Measurements from ENCODE around the gene NEGR1.

NEGR1 gene

DNA sequence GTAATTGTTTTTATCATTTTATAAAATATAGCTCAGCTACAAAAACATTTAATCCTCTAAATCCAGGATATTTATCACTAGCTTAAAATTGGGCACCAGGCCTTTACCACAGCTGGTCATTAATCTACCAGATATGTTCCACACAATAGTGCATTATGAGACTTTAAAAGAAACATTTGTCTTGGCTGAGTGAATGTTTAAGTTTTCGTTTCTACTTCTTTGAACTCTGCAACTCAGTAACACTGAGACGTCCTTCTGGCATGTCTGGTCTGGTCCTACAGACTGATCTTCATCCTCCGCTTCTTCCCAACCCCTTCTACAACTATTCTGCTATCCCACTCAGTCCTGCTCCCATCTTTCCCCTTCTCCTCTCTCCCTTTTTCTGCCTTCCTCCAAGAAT lies 296.2 kb downstream of the NEGR1 start:
- H3K4me3 ChIP-seq (ENCODE audit: low read length, poor library complexity, severe bottlenecking): no peak overlapping the region
- H4K20me1 ChIP-seq (ENCODE audit: insufficient read depth, low read length, poor library complexity, severe bottlenecking): no peaks in the 10 kb centered on the region
- TF ChIP-seq, protein P1, sequence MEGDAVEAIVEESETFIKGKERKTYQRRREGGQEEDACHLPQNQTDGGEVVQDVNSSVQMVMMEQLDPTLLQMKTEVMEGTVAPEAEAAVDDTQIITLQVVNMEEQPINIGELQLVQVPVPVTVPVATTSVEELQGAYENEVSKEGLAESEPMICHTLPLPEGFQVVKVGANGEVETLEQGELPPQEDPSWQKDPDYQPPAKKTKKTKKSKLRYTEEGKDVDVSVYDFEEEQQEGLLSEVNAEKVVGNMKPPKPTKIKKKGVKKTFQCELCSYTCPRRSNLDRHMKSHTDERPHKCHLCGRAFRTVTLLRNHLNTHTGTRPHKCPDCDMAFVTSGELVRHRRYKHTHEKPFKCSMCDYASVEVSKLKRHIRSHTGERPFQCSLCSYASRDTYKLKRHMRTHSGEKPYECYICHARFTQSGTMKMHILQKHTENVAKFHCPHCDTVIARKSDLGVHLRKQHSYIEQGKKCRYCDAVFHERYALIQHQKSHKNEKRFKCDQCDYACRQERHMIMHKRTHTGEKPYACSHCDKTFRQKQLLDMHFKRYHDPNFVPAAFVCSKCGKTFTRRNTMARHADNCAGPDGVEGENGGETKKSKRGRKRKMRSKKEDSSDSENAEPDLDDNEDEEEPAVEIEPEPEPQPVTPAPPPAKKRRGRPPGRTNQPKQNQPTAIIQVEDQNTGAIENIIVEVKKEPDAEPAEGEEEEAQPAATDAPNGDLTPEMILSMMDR (conservative IDR thresholded peaks at IDR 0.05; ENCODE audit: low read length): no peak
- TF ChIP-seq EZH2phosphoT487 (IDR thresholded peaks at IDR 0.05; ENCODE audit: borderline replicate concordance): no peak
- no peak overlapping the region for H2AFZ ChIP-seq (ENCODE audit: low read length)
- no peaks in the 10 kb centered on the region for H3K79me2 ChIP-seq (ENCODE audit: insufficient read depth, low read length)
- H3K4me1 ChIP-seq (ENCODE audit: insufficient read depth, low read length, poor library complexity, severe bottlenecking): peaks cover 2% of the 10 kb centered on the region
- H3K9me3 ChIP-seq (ENCODE audit: insufficient read depth, low read depth, low read length): no peaks in the 10 kb centered on the region
- no peak overlapping the region for H3K4me2 ChIP-seq (ENCODE audit: low read depth, low read length, poor library complexity, severe bottlenecking)
- no peaks in the 10 kb centered on the region for H3K36me3 ChIP-seq (ENCODE audit: insufficient read depth, low read length)
- H3K9me2 ChIP-seq (replicated peaks; ENCODE audit: low read depth, low read length): no peaks in the 10 kb centered on the region
- no peaks in the 10 kb centered on the region for H3K27me3 ChIP-seq (ENCODE audit: insufficient read depth, low read length, poor library complexity, severe bottlenecking)
- H3F3A ChIP-seq (ENCODE audit: low read depth): no peaks in the 10 kb centered on the region
- no peak overlapping the region for H3K9ac ChIP-seq (ENCODE audit: low read depth, low read length, poor library complexity, severe bottlenecking)

DNA sequence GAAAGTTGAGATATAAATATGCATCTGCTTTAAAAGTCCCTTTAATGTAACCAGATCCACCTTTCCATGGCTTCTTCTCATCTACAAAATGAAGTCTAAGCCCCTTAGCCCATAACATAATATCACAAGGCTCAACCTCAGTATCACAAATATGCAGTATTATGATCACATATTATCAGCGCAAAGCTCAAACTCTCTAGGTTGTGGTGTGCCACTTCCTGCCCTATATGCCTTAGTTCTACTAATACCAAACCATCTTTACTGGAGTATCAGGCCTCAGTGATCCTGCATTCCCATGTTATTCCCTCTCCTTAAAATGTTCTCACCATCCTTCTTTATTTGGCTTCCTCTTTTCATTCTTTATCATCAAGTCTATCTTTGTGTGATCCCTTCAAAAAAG lies 301.8 kb downstream of the NEGR1 start:
- H3K4me1 ChIP-seq (ENCODE audit: insufficient read depth, low read length, poor library complexity, severe bottlenecking): peaks cover 24% of the 10 kb centered on the region
- H4K20me1 ChIP-seq (ENCODE audit: insufficient read depth, low read length, poor library complexity, severe bottlenecking): no peaks in the 10 kb centered on the region
- H3K36me3 ChIP-seq (ENCODE audit: insufficient read depth, low read length): no peaks in the 10 kb centered on the region
- H3K9me3 ChIP-seq (ENCODE audit: insufficient read depth, low read depth, low read length): no peaks in the 10 kb centered on the region
- H3K4me3 ChIP-seq (ENCODE audit: low read length, poor library complexity, severe bottlenecking): no peak overlapping the region
- H2AFZ ChIP-seq (ENCODE audit: low read length): no peak overlapping the region
- no peaks in the 10 kb centered on the region for H3K27me3 ChIP-seq (ENCODE audit: insufficient read depth, low read length, poor library complexity, severe bottlenecking)
- TF ChIP-seq EZH2phosphoT487 (IDR thresholded peaks at IDR 0.05; ENCODE audit: borderline replicate concordance): no peak
- TF ChIP-seq, protein P1 (conservative IDR thresholded peaks at IDR 0.05; ENCODE audit: low read length): no peak
- H3F3A ChIP-seq (ENCODE audit: low read depth): no peaks in the 10 kb centered on the region
- H3K9ac ChIP-seq (ENCODE audit: low read depth, low read length, poor library complexity, severe bottlenecking): no peak overlapping the region
- H3K9me2 ChIP-seq (replicated peaks; ENCODE audit: low read depth, low read length): no peaks in the 10 kb centered on the region
- H3K4me2 ChIP-seq (ENCODE audit: low read depth, low read length, poor library complexity, severe bottlenecking): peak overlapping the region; percentile 26
- H3K79me2 ChIP-seq (ENCODE audit: insufficient read depth, low read length): no peaks in the 10 kb centered on the region

DNA sequence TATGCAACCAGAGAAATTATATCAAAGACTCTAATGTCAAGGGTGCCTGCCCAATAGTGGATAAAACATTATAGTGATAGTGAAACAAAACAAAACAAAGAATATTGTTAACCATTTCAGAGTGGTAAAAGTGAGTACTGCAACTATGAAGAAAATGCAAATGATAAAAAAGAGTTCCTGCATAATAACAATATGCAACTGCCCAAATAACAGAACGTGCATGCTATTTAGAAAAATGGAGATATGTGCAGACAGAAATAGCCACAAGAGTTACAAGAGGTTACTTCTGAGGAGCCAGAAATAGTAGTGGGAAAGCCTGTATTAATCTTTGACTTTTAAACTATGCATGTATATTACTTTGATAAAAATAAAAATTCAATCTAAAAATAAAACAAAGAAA lies 302.5 kb downstream of the NEGR1 start:
- no peak overlapping the region for H3K9ac ChIP-seq (ENCODE audit: low read depth, low read length, poor library complexity, severe bottlenecking)
- no peaks in the 10 kb centered on the region for H3K27me3 ChIP-seq (ENCODE audit: insufficient read depth, low read length, poor library complexity, severe bottlenecking)
- H3K79me2 ChIP-seq (ENCODE audit: insufficient read depth, low read length): no peaks in the 10 kb centered on the region
- H2AFZ ChIP-seq (ENCODE audit: low read length): no peak overlapping the region
- H3K9me3 ChIP-seq (ENCODE audit: insufficient read depth, low read depth, low read length): no peaks in the 10 kb centered on the region
- no peaks in the 10 kb centered on the region for H3K9me2 ChIP-seq (replicated peaks; ENCODE audit: low read depth, low read length)
- TF ChIP-seq, protein P1 (conservative IDR thresholded peaks at IDR 0.05; ENCODE audit: low read length): no peak; the same call in 1 of the 2 replicates
- no peak for TF ChIP-seq EZH2phosphoT487 (IDR thresholded peaks at IDR 0.05; ENCODE audit: borderline replicate concordance)
- peak overlapping the region; percentile 13 for H3K4me2 ChIP-seq (ENCODE audit: low read depth, low read length, poor library complexity, severe bottlenecking)
- H3F3A ChIP-seq (ENCODE audit: low read depth): no peaks in the 10 kb centered on the region
- H4K20me1 ChIP-seq (ENCODE audit: insufficient read depth, low read length, poor library complexity, severe bottlenecking): no peaks in the 10 kb centered on the region
- H3K4me1 ChIP-seq (ENCODE audit: insufficient read depth, low read length, poor library complexity, severe bottlenecking): peaks cover 24% of the 10 kb centered on the region
- no peaks in the 10 kb centered on the region for H3K36me3 ChIP-seq (ENCODE audit: insufficient read depth, low read length)
- H3K4me3 ChIP-seq (ENCODE audit: low read length, poor library complexity, severe bottlenecking): no peak overlapping the region

Measured in Loucy (cell line).